ENCODE data around the gene ZXDC. TPM values are rescaled to one million over a fixed set of nuclear protein-coding genes. Genes with fewer than 3 reads are reported as not detected.

The ZXDC gene
- total RNA-seq, 2 donors from 2014 or later = 18.9 to 25.5 TPM

DNA sequence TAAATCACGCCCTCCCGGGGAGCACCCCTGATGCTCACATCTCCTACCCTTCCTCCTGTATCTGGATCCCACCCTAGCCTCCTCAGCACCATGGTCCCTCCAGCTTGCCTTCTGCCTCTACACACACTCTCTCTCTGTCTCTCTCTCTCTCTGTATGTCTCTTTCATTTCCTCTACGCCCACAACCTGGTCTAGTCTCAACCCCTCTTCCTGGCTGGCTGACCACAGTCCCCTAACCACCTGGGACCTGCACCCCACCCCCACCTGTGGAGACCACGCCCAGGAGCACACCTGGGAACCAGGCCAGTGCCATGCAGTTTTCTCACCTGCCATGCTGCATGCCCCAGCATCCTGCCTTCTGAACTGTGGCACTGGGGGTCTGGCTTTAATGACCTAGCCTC lies 84.9 kb downstream of the ZXDC start:
- no peak overlapping the region for H3K4me3 ChIP-seq
- DNase-seq (ENCODE audit: low spot score) = no peak
- H3K4me1 ChIP-seq = peaks cover 0 to 17% of the 10 kb centered on the region in 2 donors
- no peak overlapping the region for H3K27ac ChIP-seq
- H3K27me3 ChIP-seq = no peaks in the 10 kb centered on the region
- TF ChIP-seq, protein P1, sequence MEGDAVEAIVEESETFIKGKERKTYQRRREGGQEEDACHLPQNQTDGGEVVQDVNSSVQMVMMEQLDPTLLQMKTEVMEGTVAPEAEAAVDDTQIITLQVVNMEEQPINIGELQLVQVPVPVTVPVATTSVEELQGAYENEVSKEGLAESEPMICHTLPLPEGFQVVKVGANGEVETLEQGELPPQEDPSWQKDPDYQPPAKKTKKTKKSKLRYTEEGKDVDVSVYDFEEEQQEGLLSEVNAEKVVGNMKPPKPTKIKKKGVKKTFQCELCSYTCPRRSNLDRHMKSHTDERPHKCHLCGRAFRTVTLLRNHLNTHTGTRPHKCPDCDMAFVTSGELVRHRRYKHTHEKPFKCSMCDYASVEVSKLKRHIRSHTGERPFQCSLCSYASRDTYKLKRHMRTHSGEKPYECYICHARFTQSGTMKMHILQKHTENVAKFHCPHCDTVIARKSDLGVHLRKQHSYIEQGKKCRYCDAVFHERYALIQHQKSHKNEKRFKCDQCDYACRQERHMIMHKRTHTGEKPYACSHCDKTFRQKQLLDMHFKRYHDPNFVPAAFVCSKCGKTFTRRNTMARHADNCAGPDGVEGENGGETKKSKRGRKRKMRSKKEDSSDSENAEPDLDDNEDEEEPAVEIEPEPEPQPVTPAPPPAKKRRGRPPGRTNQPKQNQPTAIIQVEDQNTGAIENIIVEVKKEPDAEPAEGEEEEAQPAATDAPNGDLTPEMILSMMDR (IDR thresholded peaks at IDR 0.05) = no peak
- no peaks in the 10 kb centered on the region for H3K36me3 ChIP-seq
- H3K9me3 ChIP-seq = no peaks in the 10 kb centered on the region

DNA sequence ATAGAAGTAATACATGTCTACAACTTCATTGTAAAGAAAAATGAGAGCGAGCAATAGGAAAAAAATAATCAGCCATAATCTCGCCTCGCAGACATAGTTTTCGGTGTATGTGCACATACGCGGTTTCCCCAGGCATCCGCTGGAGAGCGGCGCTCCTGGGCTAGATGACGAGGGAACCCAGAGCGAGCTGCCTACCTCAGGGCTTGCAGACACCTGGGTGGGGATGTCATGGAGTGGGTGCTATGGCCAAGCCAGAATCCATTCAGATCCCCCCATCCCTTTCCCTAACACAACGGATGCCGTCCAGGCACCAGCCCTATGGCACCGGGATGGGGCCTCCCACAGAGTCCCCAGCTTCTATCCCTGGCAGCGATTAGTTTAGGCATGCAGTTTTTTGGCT lies 85.5 kb downstream of the ZXDC start:
- no peaks in the 10 kb centered on the region for H3K36me3 ChIP-seq
- H3K4me1 ChIP-seq = peaks cover 0 to 17% of the 10 kb centered on the region in 2 donors
- DNase-seq (ENCODE audit: low spot score) = no peak
- no peaks in the 10 kb centered on the region for H3K9me3 ChIP-seq
- TF ChIP-seq, protein P1 (IDR thresholded peaks at IDR 0.05) = no peak
- H3K27ac ChIP-seq = no peak overlapping the region
- H3K27me3 ChIP-seq = no peaks in the 10 kb centered on the region
- H3K4me3 ChIP-seq = no peak overlapping the region

DNA sequence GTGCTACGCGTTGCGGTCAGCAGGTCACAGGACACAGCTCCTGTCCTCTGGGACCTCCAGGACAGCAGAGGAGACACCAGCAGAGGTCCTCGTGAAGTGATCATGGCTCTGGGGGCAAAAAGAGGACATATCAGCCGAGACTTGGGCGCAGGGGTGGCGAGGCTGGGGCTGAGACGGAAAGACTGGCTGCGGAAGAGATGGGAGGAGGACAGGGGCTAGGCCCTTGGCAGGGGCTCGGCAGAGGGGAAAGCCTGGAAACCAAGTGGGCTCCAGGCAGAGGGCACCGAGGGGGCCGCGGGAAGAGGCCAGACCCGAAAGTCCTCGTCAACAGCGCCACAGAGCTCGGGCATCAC lies 85.9 kb downstream of the ZXDC start:
- H3K4me1 ChIP-seq = peaks cover 0 to 13% of the 10 kb centered on the region in 2 donors
- DNase-seq (ENCODE audit: low spot score) = no peak
- no peaks in the 10 kb centered on the region for H3K36me3 ChIP-seq
- H3K9me3 ChIP-seq = no peaks in the 10 kb centered on the region
- no peak overlapping the region for H3K4me3 ChIP-seq
- peak overlapping the region in 1 of 2 donors; percentile 84 for H3K27ac ChIP-seq
- no peaks in the 10 kb centered on the region for H3K27me3 ChIP-seq
- TF ChIP-seq, protein P1 (IDR thresholded peaks at IDR 0.05) = no peak

DNA sequence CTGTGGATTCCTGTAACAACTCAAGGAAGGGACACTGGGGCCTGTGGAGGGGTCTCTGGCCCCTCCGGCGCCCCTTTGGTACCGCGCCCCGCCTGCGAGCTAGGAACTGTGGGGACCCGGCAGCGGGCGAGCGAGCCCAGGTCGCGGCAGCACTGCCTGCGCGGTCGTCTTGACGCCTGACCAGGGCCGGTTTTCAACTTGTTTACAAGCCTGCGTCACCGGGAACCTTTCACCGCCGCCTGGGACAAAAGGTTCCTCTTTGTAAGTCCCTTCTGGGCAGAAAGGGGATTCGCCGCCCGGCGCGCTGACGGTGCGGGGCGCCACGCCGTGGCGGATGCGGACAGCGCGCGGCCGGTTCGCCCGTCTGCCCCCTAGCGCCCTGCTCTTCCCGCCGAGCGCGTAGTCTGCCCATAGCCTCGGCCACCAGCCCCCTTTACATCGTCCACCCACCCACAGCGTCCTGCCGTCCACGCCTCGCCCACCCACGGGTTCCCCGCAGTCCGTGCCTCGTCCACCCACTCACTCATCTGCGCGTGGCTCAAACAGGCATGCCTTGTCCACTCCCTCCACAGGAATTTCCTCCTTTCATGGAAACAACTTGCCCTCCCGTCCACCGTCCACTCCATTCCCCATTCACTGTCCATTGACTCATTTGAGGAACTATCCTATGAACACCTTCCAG lies 86.4 kb downstream of the ZXDC start:
- H3K4me1 ChIP-seq = peaks cover 0 to 8% of the 10 kb centered on the region in 2 donors
- TF ChIP-seq, protein P1 (IDR thresholded peaks at IDR 0.05) = peak; percentile 93 to 100
- no peaks in the 10 kb centered on the region for H3K36me3 ChIP-seq
- H3K27me3 ChIP-seq = no peaks in the 10 kb centered on the region
- peak; percentile 99 for DNase-seq (ENCODE audit: low spot score)
- no peaks in the 10 kb centered on the region for H3K9me3 ChIP-seq
- H3K27ac ChIP-seq = peak overlapping the region; percentile 84 to 87
- peak overlapping the region in 1 of 2 donors; percentile 45 for H3K4me3 ChIP-seq

Other genes with a start within 250 kb of the ZXDC start
- gene KLF15, start 118.5 kb downstream of the ZXDC start, total RNA-seq = 10 to 100 TPM; 43.4 to 55.1 TPM
- not detected for gene CFAP100, start 81.0 kb downstream of the ZXDC start, total RNA-seq
- not detected for gene UROC1, start 41.9 kb upstream of the ZXDC start, total RNA-seq
- under 1 TPM in 1 of 2 donors, not detected in 1; 0.90 TPM for gene CHST13, start 48.3 kb upstream of the ZXDC start, total RNA-seq
- gene C3orf22, start 83.0 kb upstream of the ZXDC start, total RNA-seq = not detected
- gene TXNRD3, start 179.2 kb upstream of the ZXDC start, total RNA-seq = 1 to 10 TPM; 5.0 to 6.8 TPM
- gene CHCHD6, start 228.3 kb upstream of the ZXDC start, total RNA-seq = 10 to 100 TPM in 1 of 2 donors, 1 to 10 TPM in 1; 8.4 to 10.9 TPM

All from right atrium auricular region (tissue), 2 donors.